GM18517 (cell line): ENCODE results near the gene VIPR2.
"Not testable (repeated sequence)": the region's sequence is repeated elsewhere in the genome, so short reads cannot be mapped to it uniquely, and the experiment has no call there.

Experiments
- ATAC-seq: cut with Tn5 transposase; IDR thresholded peaks from one replicate; pipeline ENCODE4 v1.9.1; 2021; ENCODE audit warnings: mild to moderate bottlenecking, moderate library complexity; ENCODE audit not compliant: unreplicated experiment

Gene VIPR2

GRCh38 chr7:159144758-159145489 is at the start of gene VIPR2:
Gene VIPR2 (minus strand): TSS chr7:159144867. CDS start chr7:159144771, 96 bp downstream.
- ATAC-seq: no peak

GRCh38 chr7:159193543-159194090 is 49.0 kb upstream of the VIPR2 start:
- no peak for ATAC-seq

GRCh38 chr7:159192725-159193453 is 48.2 kb upstream of the VIPR2 start:
- ATAC-seq: no peak

GRCh38 chr7:159192013-159192412 is 47.3 kb upstream of the VIPR2 start:
- ATAC-seq: no peak

- ATAC-seq: no peak
Observed at GRCh38 chr7:159191236-159191635, 46.6 kb upstream of the VIPR2 start.

GRCh38 chr7:159188011-159188410 is 43.3 kb upstream of the VIPR2 start:
- no peak for ATAC-seq

GRCh38 chr7:159179241-159179640 is 34.6 kb upstream of the VIPR2 start:
- no peak for ATAC-seq

GRCh38 chr7:159177284-159177953 is 32.8 kb upstream of the VIPR2 start:
- ATAC-seq: no peak

GRCh38 chr7:159175792-159176191 is 31.1 kb upstream of the VIPR2 start:
- ATAC-seq: no peak

GRCh38 chr7:159175100-159175499 is 30.4 kb upstream of the VIPR2 start:
- ATAC-seq: not testable (repeated sequence)

GRCh38 chr7:159172400-159172799 is 27.7 kb upstream of the VIPR2 start:
- ATAC-seq: no peak

GRCh38 chr7:159169391-159169790 is 24.7 kb upstream of the VIPR2 start:
- ATAC-seq: no peak

- ATAC-seq: no peak
Observed at GRCh38 chr7:159167139-159167538, 22.5 kb upstream of the VIPR2 start.

GRCh38 chr7:159166530-159166929 is 21.9 kb upstream of the VIPR2 start:
- ATAC-seq: no peak

- no peak for ATAC-seq
Observed at GRCh38 chr7:159165352-159165751, 20.7 kb upstream of the VIPR2 start.

- ATAC-seq: not testable (repeated sequence)
Observed at GRCh38 chr7:159163703-159164301, 19.1 kb upstream of the VIPR2 start.

GRCh38 chr7:159162050-159162626 is 17.5 kb upstream of the VIPR2 start:
- not testable (repeated sequence) for ATAC-seq

GRCh38 chr7:159160450-159160849 is 15.8 kb upstream of the VIPR2 start:
- no peak for ATAC-seq

- no peak for ATAC-seq
Observed at GRCh38 chr7:159159731-159160130, 15.1 kb upstream of the VIPR2 start.

GRCh38 chr7:159158888-159159405 is 14.3 kb upstream of the VIPR2 start:
- no peak for ATAC-seq
